ENCODE measurements around the gene RPS6KA2.

The RPS6KA2 gene

GRCh38 chr6:166591026-166591425, 36.0 kb downstream of the RPS6KA2 start:
- TF ChIP-seq, protein P1, sequence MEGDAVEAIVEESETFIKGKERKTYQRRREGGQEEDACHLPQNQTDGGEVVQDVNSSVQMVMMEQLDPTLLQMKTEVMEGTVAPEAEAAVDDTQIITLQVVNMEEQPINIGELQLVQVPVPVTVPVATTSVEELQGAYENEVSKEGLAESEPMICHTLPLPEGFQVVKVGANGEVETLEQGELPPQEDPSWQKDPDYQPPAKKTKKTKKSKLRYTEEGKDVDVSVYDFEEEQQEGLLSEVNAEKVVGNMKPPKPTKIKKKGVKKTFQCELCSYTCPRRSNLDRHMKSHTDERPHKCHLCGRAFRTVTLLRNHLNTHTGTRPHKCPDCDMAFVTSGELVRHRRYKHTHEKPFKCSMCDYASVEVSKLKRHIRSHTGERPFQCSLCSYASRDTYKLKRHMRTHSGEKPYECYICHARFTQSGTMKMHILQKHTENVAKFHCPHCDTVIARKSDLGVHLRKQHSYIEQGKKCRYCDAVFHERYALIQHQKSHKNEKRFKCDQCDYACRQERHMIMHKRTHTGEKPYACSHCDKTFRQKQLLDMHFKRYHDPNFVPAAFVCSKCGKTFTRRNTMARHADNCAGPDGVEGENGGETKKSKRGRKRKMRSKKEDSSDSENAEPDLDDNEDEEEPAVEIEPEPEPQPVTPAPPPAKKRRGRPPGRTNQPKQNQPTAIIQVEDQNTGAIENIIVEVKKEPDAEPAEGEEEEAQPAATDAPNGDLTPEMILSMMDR (IDR thresholded peaks at IDR 0.05; ENCODE audit: low read length, missing control alignments) = no peak
- DNase-seq (ENCODE audit: low read depth) = no peak
- H3K4me3 ChIP-seq (replicated peaks; ENCODE audit: low read depth, low read length) = no peak overlapping the region

DNA sequence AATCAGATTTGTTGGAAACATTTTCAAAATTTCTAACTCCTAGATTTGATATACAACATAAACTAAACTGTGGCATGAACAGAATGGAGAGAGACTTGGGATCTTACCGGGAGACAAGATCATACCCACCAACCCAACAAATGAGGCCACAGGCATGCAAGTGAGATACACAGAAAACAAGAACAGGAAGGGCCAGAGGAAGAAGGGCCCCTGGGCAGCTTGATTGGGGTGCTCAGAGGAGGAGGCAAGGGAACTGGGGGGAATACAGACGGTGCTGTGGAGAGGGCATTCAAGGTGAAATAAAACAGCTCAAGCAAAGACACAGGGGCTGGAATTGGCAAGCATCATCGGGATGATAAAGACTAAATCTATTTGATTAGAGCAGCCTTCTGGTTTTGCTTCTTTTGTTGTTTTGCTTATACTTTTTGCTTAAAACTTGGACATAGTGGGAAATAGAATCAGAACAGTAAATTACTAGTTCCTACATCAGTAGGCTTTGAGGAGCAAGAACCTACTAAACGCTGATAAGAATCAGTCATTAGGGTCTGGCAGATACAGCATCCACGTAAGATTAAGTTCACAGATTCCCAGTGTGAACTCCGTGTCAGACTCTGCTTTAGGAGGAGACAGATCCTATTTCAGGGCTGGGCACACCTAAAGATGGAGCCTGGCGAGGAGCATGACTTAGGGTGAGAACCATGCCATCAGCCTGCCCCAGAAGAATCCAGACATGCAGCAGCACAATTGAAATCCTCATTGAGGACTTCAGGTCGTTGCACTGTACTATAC, 37.1 kb downstream of the RPS6KA2 start:
- no peak for DNase-seq (ENCODE audit: low read depth)
- H3K4me3 ChIP-seq (replicated peaks; ENCODE audit: low read depth, low read length) = no peak overlapping the region
- TF ChIP-seq, protein P1 (IDR thresholded peaks at IDR 0.05; ENCODE audit: low read length, missing control alignments) = no peak

DNA sequence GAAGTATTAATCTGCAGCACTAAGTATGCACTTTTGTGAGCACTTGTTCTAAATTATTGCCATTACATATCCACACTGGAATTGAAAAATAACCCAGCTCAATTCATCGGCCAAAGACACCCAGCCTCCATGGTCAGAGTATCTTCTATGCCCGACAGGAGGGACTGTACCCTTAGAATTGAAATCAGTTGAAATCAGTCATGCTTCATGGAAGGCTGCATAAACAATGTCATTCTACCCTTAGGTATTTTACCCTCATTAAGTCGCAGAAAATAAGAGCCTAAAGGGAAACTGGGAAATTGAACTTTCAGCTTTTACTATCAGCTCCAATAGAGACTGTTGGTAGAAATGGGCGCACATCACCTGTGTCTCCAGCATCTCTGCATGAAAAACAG, 37.7 kb downstream of the RPS6KA2 start:
- no peak overlapping the region for H3K4me3 ChIP-seq (replicated peaks; ENCODE audit: low read depth, low read length)
- TF ChIP-seq, protein P1 (IDR thresholded peaks at IDR 0.05; ENCODE audit: low read length, missing control alignments) = no peak
- DNase-seq (ENCODE audit: low read depth) = no peak

GRCh38 chr6:166588691-166589336, 38.2 kb downstream of the RPS6KA2 start:
- no peak overlapping the region for H3K4me3 ChIP-seq (replicated peaks; ENCODE audit: low read depth, low read length)
- TF ChIP-seq, protein P1 (IDR thresholded peaks at IDR 0.05; ENCODE audit: low read length, missing control alignments) = no peak
- peak; percentile 72 for DNase-seq (ENCODE audit: low read depth)

GRCh38 chr6:166587631-166588413, 39.2 kb downstream of the RPS6KA2 start:
- TF ChIP-seq, protein P1 (IDR thresholded peaks at IDR 0.05; ENCODE audit: low read length, missing control alignments) = no peak
- H3K4me3 ChIP-seq (replicated peaks; ENCODE audit: low read depth, low read length) = no peak overlapping the region
- DNase-seq (ENCODE audit: low read depth) = no peak

DNA sequence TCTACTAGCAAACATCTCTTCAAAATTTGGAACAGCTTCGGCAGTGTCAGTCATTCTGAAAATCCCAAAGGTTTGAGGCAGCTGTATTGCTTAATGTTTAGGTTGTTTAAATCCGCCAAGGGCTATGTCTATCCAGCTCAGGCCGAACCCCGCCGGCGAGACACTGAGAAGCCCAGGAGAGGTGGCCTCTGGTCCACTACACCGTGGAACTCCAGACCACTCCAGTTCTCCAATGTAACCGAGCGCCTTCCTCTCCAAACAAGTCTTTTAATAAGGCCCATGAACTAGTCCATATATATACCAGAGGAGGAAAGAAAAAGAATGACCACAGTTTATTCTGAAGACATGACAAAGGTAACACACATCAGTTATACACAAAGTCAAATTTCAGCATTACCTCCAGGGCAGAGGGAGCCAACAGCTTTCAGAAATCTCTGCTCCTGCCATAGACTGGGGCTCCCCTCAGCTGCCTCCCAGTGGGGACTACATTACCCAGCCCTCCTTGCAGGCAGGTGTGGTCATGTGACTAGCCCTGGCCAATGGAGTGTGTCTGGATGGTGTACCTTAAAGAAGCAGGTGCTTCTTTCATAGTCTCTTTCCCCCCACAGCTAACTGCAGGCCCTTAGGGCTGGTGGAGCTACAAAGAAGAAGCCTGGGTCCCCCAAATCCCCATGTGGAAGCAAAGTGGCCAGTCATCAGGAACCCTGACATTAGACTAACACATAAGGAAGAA, 40.5 kb downstream of the RPS6KA2 start, which contains the start of gene RAMACL:
TSS of gene RAMACL (minus strand) at position 255 of the 733 bp plus-strand sequence. CDS start at position 54, 201 bp downstream.
- DNase-seq (ENCODE audit: low read depth) = no peak
- no peak within 1 kb of the TSS for H3K4me3 ChIP-seq (replicated peaks; ENCODE audit: low read depth, low read length)
- TF ChIP-seq, protein P1 (IDR thresholded peaks at IDR 0.05; ENCODE audit: low read length, missing control alignments) = no peak
